ENCODE measurements around the gene PIP4K2A.
"Not testable (repeated sequence)": the region's sequence is repeated elsewhere in the genome, so short reads cannot be mapped to it uniquely, and the experiment has no call there.

Gene PIP4K2A

DNA sequence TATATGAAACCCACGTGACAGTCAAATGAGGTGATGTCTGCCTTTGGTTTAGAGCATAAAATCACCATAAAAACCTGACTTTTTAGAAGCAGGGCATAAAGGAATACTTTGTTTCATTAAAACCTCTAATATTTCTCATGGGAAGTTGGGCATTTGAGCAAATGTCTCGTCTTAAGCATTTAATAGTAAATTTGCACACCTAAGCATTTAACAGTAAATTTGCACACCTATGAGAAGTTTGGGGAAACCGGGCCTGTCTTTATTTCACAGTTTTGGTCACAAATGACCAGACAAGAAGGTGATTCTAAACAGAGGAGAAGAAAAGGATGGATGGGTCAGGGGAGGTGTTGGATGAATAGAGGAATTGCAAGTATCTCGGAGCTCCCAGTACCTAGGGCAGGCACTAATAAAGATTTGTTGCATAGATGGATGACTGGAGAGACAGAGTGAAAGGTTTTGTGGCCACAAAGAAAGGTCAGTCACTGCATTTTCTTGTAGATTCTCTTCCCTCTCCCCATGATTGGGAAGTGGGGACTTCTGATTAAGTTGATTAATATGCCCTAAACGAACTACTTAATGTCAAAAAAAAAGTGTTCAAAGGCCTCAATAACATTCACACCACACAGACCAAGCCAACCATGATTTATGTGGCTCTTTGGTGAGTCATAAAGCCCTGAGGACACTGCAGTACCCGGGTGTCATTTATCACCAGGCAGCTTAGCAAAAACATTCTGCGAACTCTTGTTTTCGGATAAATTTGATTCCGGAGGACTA, 210.9 kb downstream of the PIP4K2A start:
- no peak for DNase-seq

DNA sequence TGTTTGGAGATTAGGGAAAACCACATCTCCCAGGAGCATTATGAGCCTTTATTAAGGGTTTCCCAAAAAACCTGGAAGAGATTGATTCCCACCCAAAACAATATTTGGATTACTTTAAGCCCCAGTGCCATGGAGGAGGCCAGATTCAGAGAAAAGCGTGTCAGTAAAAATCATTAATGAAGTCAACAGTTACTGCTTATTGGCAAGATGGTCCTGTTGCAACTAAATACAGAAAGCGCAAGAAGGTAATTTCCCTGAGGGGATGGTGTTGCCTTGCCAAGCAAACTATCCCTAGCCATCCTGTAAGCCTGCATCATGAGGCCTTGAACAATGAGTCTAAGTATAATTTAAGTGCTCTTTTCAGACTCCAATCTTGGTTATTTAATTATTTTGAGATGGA, 212.5 kb downstream of the PIP4K2A start:
- no peak for DNase-seq

- no peak for DNase-seq
Observed at GRCh38 chr10:22501413-22501812, 213.0 kb downstream of the PIP4K2A start.

GRCh38 chr10:22500656-22501340, 213.6 kb downstream of the PIP4K2A start:
- DNase-seq: no peak

DNA sequence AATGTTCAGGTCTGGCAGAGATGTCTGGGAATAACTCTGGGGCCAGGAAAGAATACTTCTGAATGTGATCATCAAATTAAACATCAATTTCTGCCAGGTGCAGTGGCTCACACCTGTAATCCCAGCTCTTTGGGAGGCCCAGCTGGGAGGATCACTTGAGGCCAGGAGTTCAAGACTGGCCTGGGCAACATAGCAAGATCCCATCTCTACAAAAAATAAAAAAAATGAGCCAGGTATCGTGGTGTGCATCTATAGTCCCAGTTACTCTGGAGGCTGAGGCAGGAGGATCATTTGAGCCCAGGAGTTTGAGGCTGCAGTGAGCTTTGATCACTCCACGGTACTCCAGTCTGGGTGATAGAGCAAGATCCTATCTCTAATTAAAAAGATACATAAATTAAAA, 214.4 kb downstream of the PIP4K2A start:
- DNase-seq: not testable (repeated sequence)

- no peak for DNase-seq
Observed at GRCh38 chr10:22495396-22495795, 219.0 kb downstream of the PIP4K2A start.

GRCh38 chr10:22494007-22494406, 220.4 kb downstream of the PIP4K2A start:
- no peak for DNase-seq

DNA sequence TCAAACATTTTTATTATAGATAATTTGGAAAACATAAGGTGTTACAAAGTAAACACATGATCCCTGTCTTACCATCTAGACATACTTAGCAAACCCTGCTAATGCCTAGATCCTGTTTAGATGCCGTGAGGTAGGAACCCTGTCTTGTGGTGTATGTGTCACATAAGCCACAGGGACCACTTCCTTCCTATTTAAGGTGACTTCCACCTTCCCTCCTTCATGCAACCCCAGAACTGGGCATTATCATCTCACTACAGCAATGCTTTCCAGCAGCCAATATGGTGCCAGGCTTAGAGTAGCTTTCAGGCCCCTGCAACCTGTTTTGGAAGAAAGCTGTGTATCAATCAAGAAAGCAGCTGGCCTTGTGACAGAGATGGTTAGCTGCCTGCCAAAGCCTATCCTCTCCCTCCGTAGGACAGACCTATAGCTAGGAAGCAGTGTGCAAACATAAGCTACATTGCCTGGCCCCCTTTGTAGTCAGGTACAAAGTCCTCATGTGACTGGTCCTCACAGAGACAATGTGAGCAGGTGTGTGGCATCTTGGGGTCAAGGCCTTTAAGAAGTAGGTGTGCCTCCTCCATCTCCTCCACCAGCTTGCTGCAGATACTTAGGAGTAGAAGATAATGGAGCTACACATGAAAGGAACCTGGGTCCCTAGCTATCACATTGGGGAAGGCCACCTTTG, 222.3 kb downstream of the PIP4K2A start:
- DNase-seq: no peak

- DNase-seq: no peak
Observed at GRCh38 chr10:22491480-22491879, 222.9 kb downstream of the PIP4K2A start.

DNA sequence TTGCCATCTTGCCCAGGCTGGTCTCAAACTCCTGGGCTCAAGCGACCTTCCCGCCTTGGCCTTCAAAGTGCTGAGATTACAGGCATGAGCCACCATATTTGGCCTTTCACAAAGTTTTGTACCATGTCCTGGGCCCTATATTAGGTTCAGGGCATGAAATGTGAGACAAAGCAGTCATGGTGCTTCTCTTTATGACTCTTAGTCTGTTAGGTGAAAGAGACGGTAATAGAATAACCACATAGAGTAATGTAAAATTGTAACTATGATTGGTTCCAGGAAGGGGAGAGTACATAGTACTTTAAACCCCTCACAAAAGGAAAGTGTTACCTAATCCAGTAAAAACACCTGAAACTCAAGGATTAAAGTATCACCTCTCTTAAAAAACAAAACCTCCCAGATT, 224.4 kb downstream of the PIP4K2A start:
- no peak for DNase-seq

DNA sequence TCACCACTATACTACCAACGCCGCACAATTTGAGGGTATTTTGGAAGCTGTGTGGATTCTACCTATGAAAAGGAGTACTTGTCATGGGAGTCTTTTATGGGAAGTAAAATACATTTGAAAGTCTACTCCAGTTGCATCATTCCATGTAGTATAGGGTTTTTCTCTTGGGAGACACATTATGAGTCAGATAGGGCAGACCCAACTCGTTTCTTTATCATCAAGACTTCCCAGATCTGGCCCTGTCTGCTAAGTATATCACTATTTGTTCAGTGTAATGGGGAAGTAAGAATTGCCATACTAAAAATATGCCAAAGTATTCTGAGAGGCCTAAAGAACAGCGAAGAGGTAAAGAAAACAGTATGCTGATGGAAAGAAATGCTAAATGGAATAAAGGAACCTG, 224.9 kb downstream of the PIP4K2A start:
- DNase-seq: no peak

DNA sequence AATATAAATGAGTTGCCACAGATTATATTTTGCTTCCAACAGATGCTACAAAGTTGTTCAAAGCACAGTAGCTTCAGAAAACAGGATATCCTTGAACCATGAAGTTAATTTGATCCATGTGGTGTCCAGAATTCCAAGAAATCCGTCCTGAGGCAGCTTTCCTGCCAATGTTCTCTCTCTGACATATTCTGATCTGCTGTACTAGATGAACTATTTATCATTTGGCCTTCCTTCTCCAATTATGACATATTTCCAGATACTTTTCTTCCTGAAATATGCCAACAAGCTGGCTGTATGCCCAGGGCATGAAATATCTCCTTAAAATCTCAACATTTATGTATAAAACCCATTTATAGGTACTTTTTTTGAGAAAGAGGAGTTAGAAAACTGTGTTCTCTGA, 227.9 kb downstream of the PIP4K2A start:
- DNase-seq: no peak
